ENCODE data around the gene HINT3.
"Not testable (repeated sequence)": the region's sequence is repeated elsewhere in the genome, so short reads cannot be mapped to it uniquely, and the experiment has no call there.

HINT3 gene

GRCh38 chr6:125939026-125939425, 17.5 kb upstream of the HINT3 start:
- no peak overlapping the region for H3K27ac ChIP-seq
- no peak for DNase-seq (ENCODE audit: low read depth, low spot score)

GRCh38 chr6:125939791-125940190, 16.8 kb upstream of the HINT3 start:
- no peak overlapping the region for H3K27ac ChIP-seq
- no peak for DNase-seq (ENCODE audit: low read depth, low spot score)

- peak overlapping the region; percentile 29 for H3K27ac ChIP-seq
- no peak for DNase-seq (ENCODE audit: low read depth, low spot score)
These were observed 16.1 kb upstream of the HINT3 start for GRCh38 chr6:125940247-125941041.

- peak overlapping the region; percentile 15 for H3K27ac ChIP-seq
- DNase-seq (ENCODE audit: low read depth, low spot score) = no peak
These were observed 13.7 kb upstream of the HINT3 start for GRCh38 chr6:125942672-125943527.

- no peak for DNase-seq (ENCODE audit: low read depth, low spot score)
- peak overlapping the region; percentile 71 for H3K27ac ChIP-seq
These were observed 12.8 kb upstream of the HINT3 start for GRCh38 chr6:125943528-125944433.

- H3K27ac ChIP-seq = peak overlapping the region; percentile 71
- DNase-seq (ENCODE audit: low read depth, low spot score) = no peak
These were observed 12.1 kb upstream of the HINT3 start for GRCh38 chr6:125944434-125944816.

DNA sequence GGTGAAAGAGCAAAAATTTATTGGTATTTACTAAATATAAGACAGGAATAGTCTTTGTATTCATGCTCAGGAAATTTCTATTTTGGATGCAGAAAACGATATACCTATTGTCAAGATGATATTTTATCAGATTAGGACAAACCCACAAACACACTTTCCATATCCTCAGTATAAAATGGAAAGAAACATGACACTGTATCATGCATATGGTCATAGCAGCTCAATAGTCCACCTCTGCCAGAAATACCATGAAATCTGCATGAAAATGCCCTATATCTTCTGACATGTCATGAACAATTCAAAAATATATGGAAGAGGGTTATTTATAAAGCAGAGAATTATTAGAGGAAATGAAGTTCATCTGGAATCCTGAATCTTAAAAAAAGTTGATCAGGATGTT, 11.7 kb upstream of the HINT3 start:
- no peak for DNase-seq (ENCODE audit: low read depth, low spot score)
- peak overlapping the region; percentile 71 for H3K27ac ChIP-seq

- DNase-seq (ENCODE audit: low read depth, low spot score) = no peak
- peak overlapping the region; percentile 71 for H3K27ac ChIP-seq
These were observed 11.0 kb upstream of the HINT3 start for GRCh38 chr6:125945378-125946141.

GRCh38 chr6:125947615-125948014, 9.0 kb upstream of the HINT3 start:
- peak overlapping the region; percentile 3 for H3K27ac ChIP-seq
- no peak for DNase-seq (ENCODE audit: low read depth, low spot score)

DNA sequence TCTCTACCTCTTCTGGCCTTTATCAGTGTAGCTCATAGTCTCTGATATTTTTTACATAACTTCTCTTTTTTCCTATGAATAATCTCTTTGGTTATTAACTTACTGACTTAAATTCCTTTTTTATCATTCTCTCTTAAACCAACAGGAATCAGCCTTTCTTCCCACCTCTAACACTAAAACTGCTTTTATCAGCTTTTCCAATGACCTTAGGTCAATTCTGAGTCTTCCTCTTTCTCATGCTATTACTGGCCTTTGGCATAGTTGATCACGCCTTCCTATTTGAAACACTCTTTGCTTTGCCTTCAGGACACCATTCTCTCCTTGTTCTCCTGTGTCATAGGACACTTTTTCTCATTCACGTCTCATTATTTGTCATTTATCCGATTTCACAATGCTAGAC, 8.1 kb upstream of the HINT3 start:
- no peak for DNase-seq (ENCODE audit: low read depth, low spot score)
- H3K27ac ChIP-seq = no peak overlapping the region

DNA sequence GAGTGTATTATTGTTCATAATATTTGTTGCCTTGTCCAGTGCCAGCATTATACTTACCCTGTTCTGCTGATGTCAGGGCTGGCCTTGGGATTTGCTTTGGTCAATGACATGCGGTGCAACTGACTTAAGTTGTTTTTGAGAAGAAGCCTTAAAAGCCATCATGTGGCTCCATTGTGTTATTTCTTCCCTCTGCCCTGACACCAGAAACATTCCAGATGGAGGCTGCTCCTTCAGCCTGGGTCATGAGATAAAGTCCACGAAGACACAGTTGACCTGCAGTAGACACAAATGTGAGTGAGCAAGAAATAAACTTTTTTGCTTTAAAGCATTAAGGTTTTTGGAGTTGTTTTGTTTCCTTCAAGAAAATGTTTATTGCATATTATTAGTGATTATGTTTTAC, 7.5 kb upstream of the HINT3 start:
- no peak overlapping the region for H3K27ac ChIP-seq
- DNase-seq (ENCODE audit: low read depth, low spot score) = no peak

- H3K27ac ChIP-seq = no peak overlapping the region
- peak; percentile 73 for DNase-seq (ENCODE audit: low read depth, low spot score)
These were observed 6.3 kb upstream of the HINT3 start for GRCh38 chr6:125950293-125950692.

DNA sequence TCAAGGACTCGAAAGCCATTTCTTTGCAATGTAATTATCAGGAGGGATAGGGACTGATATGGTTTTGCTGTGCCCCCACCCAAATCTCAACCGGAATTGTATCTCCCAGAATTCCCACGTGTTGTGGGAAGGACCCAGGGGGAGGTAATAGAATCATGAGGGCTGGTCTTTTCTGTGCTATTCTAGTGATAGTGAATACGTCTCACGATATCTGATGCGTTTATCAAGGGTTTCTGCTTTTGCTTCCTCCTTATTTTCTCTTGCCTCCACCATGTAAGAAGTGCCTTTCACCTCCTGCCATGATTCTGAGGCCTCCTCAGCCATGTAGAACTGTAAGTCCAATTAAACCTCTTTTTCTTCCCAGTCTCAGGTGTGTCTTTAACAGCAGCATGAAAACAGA, 5.9 kb upstream of the HINT3 start:
- not testable (repeated sequence) for H3K27ac ChIP-seq; DNase-seq (ENCODE audit: low read depth, low spot score)

DNA sequence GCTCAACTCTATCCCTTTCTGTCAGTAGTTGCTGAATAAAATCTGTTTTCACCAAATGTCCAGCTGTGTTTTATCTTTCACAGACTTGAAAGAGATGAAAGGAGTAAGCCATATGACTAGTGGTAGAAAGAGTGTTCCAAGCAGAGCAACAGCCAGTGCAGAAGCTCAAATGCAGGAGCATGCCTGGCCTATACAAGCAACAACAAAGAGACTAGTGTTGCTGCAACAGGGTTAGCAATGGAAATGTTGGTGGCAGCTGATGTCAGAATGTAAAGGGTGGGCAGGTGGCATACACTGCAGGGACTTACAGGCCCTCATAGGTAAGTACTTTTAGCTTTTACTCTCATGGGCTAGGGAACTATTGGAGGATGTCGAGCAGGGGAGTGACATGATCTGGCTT, 5.2 kb upstream of the HINT3 start:
- no peak for DNase-seq (ENCODE audit: low read depth, low spot score)
- no peak overlapping the region for H3K27ac ChIP-seq

DNA sequence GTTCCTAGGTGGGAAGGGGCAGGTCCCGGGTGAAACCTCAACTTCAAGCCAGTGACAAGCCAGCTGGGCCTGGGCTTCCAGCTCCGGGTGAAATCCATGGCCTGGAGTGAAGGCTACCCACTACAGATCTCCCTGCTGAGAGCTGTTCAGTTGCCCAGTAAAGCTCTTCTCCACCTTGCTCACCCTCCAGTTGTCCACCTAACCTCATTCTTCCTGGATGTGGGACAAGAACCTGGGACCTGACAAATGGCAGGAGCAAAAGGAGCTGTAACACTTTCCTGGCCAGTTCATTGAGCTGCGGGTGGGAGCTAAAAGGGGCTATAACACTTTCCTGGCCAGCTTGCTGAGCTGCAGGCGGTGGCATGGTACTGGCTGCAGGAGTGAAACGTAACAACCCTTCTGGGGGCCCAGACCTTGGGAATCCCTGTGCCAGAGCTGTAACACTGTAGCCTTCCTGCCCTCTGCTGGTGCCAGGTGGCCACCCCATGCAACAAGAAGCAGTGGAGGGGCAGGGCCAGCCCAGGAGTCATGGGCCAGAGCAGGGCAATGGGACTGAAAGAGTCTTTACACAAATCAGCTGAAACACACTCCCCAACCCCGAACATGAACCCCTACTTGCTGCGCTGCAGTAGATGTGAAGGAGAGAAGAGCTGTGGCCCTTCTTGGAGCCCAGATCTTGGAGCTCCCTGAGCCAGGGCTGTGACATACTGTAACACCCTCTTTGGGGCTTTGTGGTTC, 3.6 kb upstream of the HINT3 start:
- no peak overlapping the region for H3K27ac ChIP-seq
- no peak for DNase-seq (ENCODE audit: low read depth, low spot score)

GRCh38 chr6:125953502-125953875, 3.1 kb upstream of the HINT3 start:
- no peak overlapping the region for H3K27ac ChIP-seq
- DNase-seq (ENCODE audit: low read depth, low spot score) = no peak

- no peak for DNase-seq (ENCODE audit: low read depth, low spot score)
- H3K27ac ChIP-seq = no peak overlapping the region
These were observed 1.7 kb upstream of the HINT3 start for GRCh38 chr6:125954735-125955339.

GRCh38 chr6:125955973-125956372, 597 bp upstream of the HINT3 start:
- H3K27ac ChIP-seq = no peak overlapping the region
- no peak for DNase-seq (ENCODE audit: low read depth, low spot score)

DNA sequence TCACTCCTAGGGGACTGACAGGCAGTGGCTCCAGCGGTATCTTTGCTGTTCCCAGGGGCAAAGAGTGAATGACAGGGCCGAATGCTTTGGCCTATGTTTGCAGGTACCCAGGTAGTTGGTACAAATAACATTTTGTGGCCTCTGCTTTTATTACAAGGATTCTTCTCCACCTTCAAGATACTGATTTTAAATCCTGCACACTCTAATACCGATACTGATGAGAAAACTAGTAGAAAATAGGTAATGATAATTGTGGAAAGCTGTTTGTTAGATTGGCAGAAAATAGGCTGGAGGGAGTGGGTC, 772 bp downstream of the HINT3 start:
- peak overlapping the region; percentile 73 for H3K27ac ChIP-seq
- DNase-seq (ENCODE audit: low read depth, low spot score) = no peak
